GM23338 (cell line): Measurements from ENCODE around the gene IMMP1L. TPM values are rescaled to one million over a fixed set of nuclear protein-coding genes. Genes with fewer than 3 reads are reported as not detected.
A peak's percentile ranks its signal among the peaks of the same experiment; 100 is the strongest.

Experiments used
- ATAC-seq: fragments of 200-7000 bp; cut with Tn5 transposase; 3 replicates; pipeline ENCODE4 v1.9.1; 2020
- DNase-seq: peaks from one replicate; pipeline ENCODE4 v3.0.0-alpha.2; 2015; ENCODE audit warnings: low spot score
- H2AFZ ChIP-seq: fragments of 200-600 bp; sonication (generic); 2 replicates; pipeline ENCODE4 v1.8.0; 2016; ENCODE audit warnings: antibody characterized with exemption, mild to moderate bottlenecking, moderate library complexity
- H3F3A ChIP-seq: fragments of 200-600 bp; sonication (generic); replicated peaks from 2 replicates; pipeline ENCODE4 v1.8.0; 2017; ENCODE audit warnings: antibody characterized with exemption, mixed run types, low read depth
- H3K27ac ChIP-seq: fragments of 200-600 bp; sonication (generic); 2 replicates; pipeline ENCODE4 v1.6.1; 2016; ENCODE audit warnings: low read depth
- H3K27me3 ChIP-seq: fragments of 200-600 bp; sonication (generic); 2 replicates; pipeline ENCODE4 v1.8.0; 2016; ENCODE audit warnings: mild to moderate bottlenecking, mixed run types, moderate library complexity; ENCODE audit not compliant: insufficient read depth
- H3K36me3 ChIP-seq: fragments of 200-600 bp; sonication (generic); 2 replicates; pipeline ENCODE4 v1.8.0; 2016; ENCODE audit warnings: mild to moderate bottlenecking; ENCODE audit not compliant: insufficient read depth
- H3K4me1 ChIP-seq: fragments of 200-600 bp; sonication (generic); 2 replicates; pipeline ENCODE4 v1.8.0; 2016; ENCODE audit warnings: mild to moderate bottlenecking, moderate library complexity; ENCODE audit not compliant: insufficient read depth
- H3K4me2 ChIP-seq: fragments of 200-600 bp; sonication (generic); 2 replicates; pipeline ENCODE4 v1.7.1; 2017; ENCODE audit warnings: mixed run types
- H3K4me3 ChIP-seq: fragments of 200-600 bp; sonication (generic); 2 replicates; pipeline ENCODE4 v1.6.1; 2016; ENCODE audit warnings: mixed run types
- H3K79me2 ChIP-seq: fragments of 200-600 bp; sonication (generic); replicated peaks from 2 replicates; pipeline ENCODE4 v1.8.0; 2017; ENCODE audit warnings: mild to moderate bottlenecking; ENCODE audit not compliant: insufficient read depth
- H3K9me2 ChIP-seq: fragments of 200-600 bp; sonication (generic); 2 replicates; pipeline ENCODE4 v1.8.0; 2017; ENCODE audit not compliant: insufficient read depth
- H4K20me1 ChIP-seq: fragments of 200-600 bp; sonication (generic); replicated peaks from 2 replicates; pipeline ENCODE4 v1.8.0; 2017; ENCODE audit warnings: mild to moderate bottlenecking; ENCODE audit not compliant: insufficient read depth
- H3K27ac Mint-ChIP-seq: 2 replicates; pipeline ENCODE4 v1.8.0; 2020; ENCODE audit warnings: inconsistent platforms, mild to moderate bottlenecking, moderate library complexity, mixed read lengths
- H3K27me3 Mint-ChIP-seq: 3 replicates; pipeline ENCODE4 v1.8.0; 2022; ENCODE audit warnings: low read depth, mild to moderate bottlenecking, moderate library complexity, mixed read lengths, inconsistent platforms; ENCODE audit not compliant: insufficient read depth, poor library complexity
- H3K36me3 Mint-ChIP-seq: 3 replicates; pipeline ENCODE4 v1.8.0; 2021; ENCODE audit warnings: low read depth, mild to moderate bottlenecking, inconsistent platforms, moderate library complexity, mixed read lengths
- H3K4me1 Mint-ChIP-seq: 3 replicates; pipeline ENCODE4 v1.8.0; 2020; ENCODE audit warnings: mild to moderate bottlenecking, inconsistent platforms, mixed read lengths
- H3K4me3 Mint-ChIP-seq: 3 replicates; pipeline ENCODE4 v1.8.0; 2021; ENCODE audit warnings: moderate library complexity, mild to moderate bottlenecking, inconsistent platforms, mixed read lengths
- H3K9me3 Mint-ChIP-seq: 3 replicates; pipeline ENCODE4 v1.8.0; 2020; ENCODE audit warnings: moderate library complexity, mild to moderate bottlenecking, inconsistent platforms, mixed read lengths
- CREB1 ChIP-seq: fragments of 250-450 bp; sonication (Bioruptor Pico); IDR thresholded peaks from 2 replicates; pipeline ENCODE4 v1.5.0; 2020; ENCODE audit warnings: low read depth, mild to moderate bottlenecking, moderate library complexity
- EZH2phosphoT487 ChIP-seq: fragments of 200-600 bp; sonication (generic); IDR thresholded peaks from one replicate; pipeline ENCODE4 v1.8.1; 2018; ENCODE audit warnings: antibody characterized with exemption; ENCODE audit not compliant: unreplicated experiment
- JUNB ChIP-seq: IDR thresholded peaks from one replicate; pipeline ENCODE4 v1.6.1; 2016; ENCODE audit warnings: antibody characterized with exemption; ENCODE audit not compliant: unreplicated experiment
- NANOG ChIP-seq: IDR thresholded peaks from 2 replicates; pipeline ENCODE4 v1.6.1; 2016; ENCODE audit warnings: antibody characterized with exemption, borderline replicate concordance
- POLR2AphosphoS5 ChIP-seq: IDR thresholded peaks from 2 replicates; pipeline ENCODE4 v1.6.1; 2016; ENCODE audit warnings: antibody characterized with exemption, low read depth
- STAT1 ChIP-seq: IDR thresholded peaks from one replicate; pipeline ENCODE4 v1.6.1; 2016; ENCODE audit warnings: antibody characterized with exemption; ENCODE audit not compliant: unreplicated experiment
- ZNF114 ChIP-seq: fragments of 250-450 bp; sonication (Bioruptor Pico); IDR thresholded peaks from 2 replicates; pipeline ENCODE4 v1.5.0; 2020; ENCODE audit warnings: mild to moderate bottlenecking, moderate library complexity
- polyA plus RNA-seq: library from polyadenylated mRNA; unstranded; fragments of >200 nt; fragmentation: Nextera tagmentation; extraction: Ambion mirVana; gene quantifications from 2 replicates; pipeline ENCODE4 v1.2.1, GENCODE V29; 2016
- total RNA-seq: library from RNA; depleted of rRNA; stranded (reverse); fragments of >200 nt; shearing (Covaris generic); gene quantifications from 2 replicates; pipeline ENCODE4 v1.2.3, GENCODE V29; 2014
- TF ChIP-seq, protein P1 (sequence below): IDR thresholded peaks from 2 replicates; pipeline ENCODE4 v1.6.1; 2016; ENCODE audit warnings: antibody characterized with exemption
- TF ChIP-seq, protein P2 (sequence below): IDR thresholded peaks from one replicate; pipeline ENCODE4 v1.6.1; 2018; ENCODE audit warnings: antibody characterized with exemption; ENCODE audit not compliant: unreplicated experiment

The IMMP1L gene
- total and polyA plus RNA-seq, 2 experiments from 2014 or later, result 23.9 to 154 TPM

DNA sequence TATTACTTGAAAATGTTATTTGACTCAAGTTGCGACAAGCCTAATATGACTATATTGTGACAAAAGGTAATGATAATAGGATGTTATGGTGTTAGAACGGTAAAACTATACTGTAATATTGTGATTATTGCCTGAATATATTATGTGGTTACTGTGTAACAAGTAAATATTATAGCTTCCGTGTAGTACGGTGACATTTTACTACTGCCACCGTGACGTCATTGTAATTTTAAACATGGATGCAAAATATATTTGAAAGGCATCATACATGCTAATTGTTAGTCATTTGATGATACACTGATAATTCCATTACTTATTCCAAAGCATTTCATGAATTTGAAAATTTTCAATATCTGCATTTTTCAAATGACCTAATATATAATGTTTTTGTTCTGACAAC lies 2.7 kb upstream of the IMMP1L start:
- ATAC-seq, result no peak
- no peaks in the 10 kb centered on the region for H3K36me3 ChIP-seq
- H3K36me3 Mint-ChIP-seq, result no peaks in the 10 kb centered on the region
- TF ChIP-seq ZNF114 (CRISPR knock-in tag), result no peak
- no peak for TF ChIP-seq NANOG
- no peak for TF ChIP-seq POLR2AphosphoS5
- TF ChIP-seq STAT1, result no peak
- TF ChIP-seq, protein P1, sequence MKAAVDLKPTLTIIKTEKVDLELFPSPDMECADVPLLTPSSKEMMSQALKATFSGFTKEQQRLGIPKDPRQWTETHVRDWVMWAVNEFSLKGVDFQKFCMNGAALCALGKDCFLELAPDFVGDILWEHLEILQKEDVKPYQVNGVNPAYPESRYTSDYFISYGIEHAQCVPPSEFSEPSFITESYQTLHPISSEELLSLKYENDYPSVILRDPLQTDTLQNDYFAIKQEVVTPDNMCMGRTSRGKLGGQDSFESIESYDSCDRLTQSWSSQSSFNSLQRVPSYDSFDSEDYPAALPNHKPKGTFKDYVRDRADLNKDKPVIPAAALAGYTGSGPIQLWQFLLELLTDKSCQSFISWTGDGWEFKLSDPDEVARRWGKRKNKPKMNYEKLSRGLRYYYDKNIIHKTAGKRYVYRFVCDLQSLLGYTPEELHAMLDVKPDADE, result no peak
- TF ChIP-seq EZH2phosphoT487, result no peak
- TF ChIP-seq, protein P2, sequence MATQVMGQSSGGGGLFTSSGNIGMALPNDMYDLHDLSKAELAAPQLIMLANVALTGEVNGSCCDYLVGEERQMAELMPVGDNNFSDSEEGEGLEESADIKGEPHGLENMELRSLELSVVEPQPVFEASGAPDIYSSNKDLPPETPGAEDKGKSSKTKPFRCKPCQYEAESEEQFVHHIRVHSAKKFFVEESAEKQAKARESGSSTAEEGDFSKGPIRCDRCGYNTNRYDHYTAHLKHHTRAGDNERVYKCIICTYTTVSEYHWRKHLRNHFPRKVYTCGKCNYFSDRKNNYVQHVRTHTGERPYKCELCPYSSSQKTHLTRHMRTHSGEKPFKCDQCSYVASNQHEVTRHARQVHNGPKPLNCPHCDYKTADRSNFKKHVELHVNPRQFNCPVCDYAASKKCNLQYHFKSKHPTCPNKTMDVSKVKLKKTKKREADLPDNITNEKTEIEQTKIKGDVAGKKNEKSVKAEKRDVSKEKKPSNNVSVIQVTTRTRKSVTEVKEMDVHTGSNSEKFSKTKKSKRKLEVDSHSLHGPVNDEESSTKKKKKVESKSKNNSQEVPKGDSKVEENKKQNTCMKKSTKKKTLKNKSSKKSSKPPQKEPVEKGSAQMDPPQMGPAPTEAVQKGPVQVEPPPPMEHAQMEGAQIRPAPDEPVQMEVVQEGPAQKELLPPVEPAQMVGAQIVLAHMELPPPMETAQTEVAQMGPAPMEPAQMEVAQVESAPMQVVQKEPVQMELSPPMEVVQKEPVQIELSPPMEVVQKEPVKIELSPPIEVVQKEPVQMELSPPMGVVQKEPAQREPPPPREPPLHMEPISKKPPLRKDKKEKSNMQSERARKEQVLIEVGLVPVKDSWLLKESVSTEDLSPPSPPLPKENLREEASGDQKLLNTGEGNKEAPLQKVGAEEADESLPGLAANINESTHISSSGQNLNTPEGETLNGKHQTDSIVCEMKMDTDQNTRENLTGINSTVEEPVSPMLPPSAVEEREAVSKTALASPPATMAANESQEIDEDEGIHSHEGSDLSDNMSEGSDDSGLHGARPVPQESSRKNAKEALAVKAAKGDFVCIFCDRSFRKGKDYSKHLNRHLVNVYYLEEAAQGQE, result no peak
- no peaks in the 10 kb centered on the region for H3K27me3 ChIP-seq
- H3K27ac Mint-ChIP-seq, result no peak overlapping the region
- H4K20me1 ChIP-seq, result no peaks in the 10 kb centered on the region
- no peak for DNase-seq
- H3K27ac ChIP-seq, result no peak overlapping the region
- no peaks in the 10 kb centered on the region for H3K9me3 Mint-ChIP-seq
- no peak overlapping the region for H3K4me2 ChIP-seq
- peaks cover 15% of the 10 kb centered on the region; the same call in 2 of the 3 replicates for H3K4me1 Mint-ChIP-seq
- H2AFZ ChIP-seq, result no peak overlapping the region
- H3K27me3 Mint-ChIP-seq, result peaks cover 2% of the 10 kb centered on the region
- peaks cover 15% of the 10 kb centered on the region for H3K4me1 ChIP-seq
- no peaks in the 10 kb centered on the region for H3F3A ChIP-seq
- H3K4me3 Mint-ChIP-seq, result no peak overlapping the region
- peaks cover 50% of the 10 kb centered on the region for H3K79me2 ChIP-seq
- H3K4me3 ChIP-seq, result no peak overlapping the region
- no peaks in the 10 kb centered on the region for H3K9me2 ChIP-seq

DNA sequence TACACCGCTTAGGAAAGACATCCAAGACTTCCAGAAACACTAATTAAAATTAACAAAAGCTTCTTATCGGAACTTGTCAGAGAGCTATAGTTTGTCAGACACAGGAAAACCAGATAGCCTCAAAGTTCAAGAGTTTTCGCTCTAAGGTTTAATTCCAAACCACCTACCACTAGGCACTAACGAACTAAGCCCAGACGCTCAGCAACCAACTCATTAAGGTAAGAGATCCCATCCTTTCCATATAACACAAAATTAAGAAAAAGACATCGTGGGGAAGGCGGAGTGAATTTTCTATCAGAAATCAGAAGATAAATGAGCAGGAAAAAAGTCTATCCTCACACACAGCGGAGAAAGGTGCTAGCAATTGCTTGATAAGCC lies 382 bp downstream of the IMMP1L start:
- peak overlapping the region; percentile 94 for H3K27ac Mint-ChIP-seq
- TF ChIP-seq, protein P1, result no peak
- TF ChIP-seq JUNB, result no peak
- TF ChIP-seq STAT1, result no peak
- TF ChIP-seq NANOG, result no peak
- TF ChIP-seq ZNF114 (CRISPR knock-in tag), result no peak
- TF ChIP-seq EZH2phosphoT487, result no peak
- no peak for TF ChIP-seq CREB1 (CRISPR knock-in tag)
- TF ChIP-seq, protein P2, result no peak
- TF ChIP-seq POLR2AphosphoS5, result no peak

More for the DNA sequence above, 382 bp downstream of the IMMP1L start:
- no peaks in the 10 kb centered on the region for H3K9me2 ChIP-seq
- no peaks in the 10 kb centered on the region for H3K36me3 ChIP-seq
- H4K20me1 ChIP-seq, result no peaks in the 10 kb centered on the region
- Mint-ChIP-seq H3K27me3 (peaks cover 2% of the 10 kb centered on the region), H3K9me3 (no peaks in the 10 kb centered on the region), H3K4me3 (peak overlapping the region; percentile 97), H3K4me1 (peaks cover 11% of the 10 kb centered on the region; the same call in 2 of the 3 replicates), H3K36me3 (0 out of 3 replicates have a peak, but pooled peaks cover 3% of the 10 kb centered on the region)
- no peaks in the 10 kb centered on the region for H3K27me3 ChIP-seq
- peak overlapping the region; percentile 58; the same call in 1 of the 2 replicates for H3K27ac ChIP-seq
- no peaks in the 10 kb centered on the region for H3F3A ChIP-seq
- H2AFZ ChIP-seq, result peak overlapping the region; percentile 66
- peaks cover 15% of the 10 kb centered on the region for H3K4me1 ChIP-seq
- H3K79me2 ChIP-seq, result peaks cover 81% of the 10 kb centered on the region
- DNase-seq (no peak), ATAC-seq (no peak)
- peak overlapping the region; percentile 83 for H3K4me2 ChIP-seq
- peak overlapping the region; percentile 66 for H3K4me3 ChIP-seq
